Omental fat pad (tissue), 4 donors: ENCODE data around the gene ZNF521. TPM values are rescaled to one million over a fixed set of nuclear protein-coding genes. Genes with fewer than 3 reads are reported as not detected.
A peak's percentile ranks its signal among the peaks of the same experiment; 100 is the strongest.

ENCODE experiments used
- ATAC-seq: fragments of 150-250 bp; one replicate; pipeline ENCODE4 v1.9.1; 2016; ENCODE audit warnings: mild to moderate bottlenecking, moderate library complexity; ENCODE audit not compliant: low FRiP score
- DNase-seq: peaks from one replicate; pipeline ENCODE4 v3.0.0-alpha.2; 2019; ENCODE audit warnings: low spot score
- CTCF ChIP-seq, 3 donors: fragments of 450-650 bp; IDR thresholded peaks; one replicate each; pipeline ENCODE4 v1.5.1; 2016 to 2017; ENCODE audit warnings: antibody characterized with exemption in 3 of 3, mild to moderate bottlenecking in 3 of 3, moderate library complexity in 2 of 3
- total RNA-seq, 4 donors: library from RNA; depleted of rRNA; stranded (reverse); fragments of >200 nt; gene quantifications; one replicate each; pipeline ENCODE4 v1.1.0, GENCODE V29; 2016

Gene ZNF521
- total RNA-seq, 4 donors from 2014 or later = 15.0 to 79.9 (median 28.1) TPM

- ATAC-seq = no peak
- DNase-seq = no peak
- no peak for TF ChIP-seq CTCF (IDR thresholded peaks at IDR 0.05)
Observed at GRCh38 chr18:25310045-25310444, 41.9 kb downstream of the ZNF521 start.

- TF ChIP-seq CTCF (IDR thresholded peaks at IDR 0.05) = no peak
- DNase-seq = no peak
- ATAC-seq = no peak
Observed at GRCh38 chr18:25308381-25308780, 43.6 kb downstream of the ZNF521 start.

GRCh38 chr18:25307192-25307591 lies 44.8 kb downstream of the ZNF521 start:
- DNase-seq = no peak
- ATAC-seq = no peak
- TF ChIP-seq CTCF (IDR thresholded peaks at IDR 0.05) = no peak

GRCh38 chr18:25306671-25307070 lies 45.3 kb downstream of the ZNF521 start:
- ATAC-seq = no peak

GRCh38 chr18:25305584-25305983 lies 46.4 kb downstream of the ZNF521 start:
- peak; percentile 79 for ATAC-seq
- DNase-seq = no peak
- no peak for TF ChIP-seq CTCF (IDR thresholded peaks at IDR 0.05)

More at GRCh38 chr18:25306671-25307070, 45.3 kb downstream of the ZNF521 start:
- DNase-seq = no peak
- TF ChIP-seq CTCF (IDR thresholded peaks at IDR 0.05) = no peak

GRCh38 chr18:25300492-25300891 lies 51.5 kb downstream of the ZNF521 start:
- DNase-seq (no peak), ATAC-seq (no peak)
- no peak for TF ChIP-seq CTCF (IDR thresholded peaks at IDR 0.05)

- TF ChIP-seq CTCF (IDR thresholded peaks at IDR 0.05) = no peak
- ATAC-seq = peak; percentile 63
- DNase-seq = no peak
Observed at GRCh38 chr18:25299426-25300300, 52.3 kb downstream of the ZNF521 start.
